PC-3 (cell line): ENCODE measurements around the gene SLFN13.

Experiments
- CTCF ChIP-seq: fragments of 300-600 bp; sonication (generic); conservative IDR thresholded peaks from 2 replicates; pipeline ENCODE4 v1.5.1; 2017; ENCODE audit warnings: antibody characterized with exemption, low read depth, mild to moderate bottlenecking, low read length
- EZH2 ChIP-seq: fragments of 300-600 bp; sonication (generic); IDR thresholded peaks from one replicate; pipeline ENCODE4 v1.6.1; 2017; ENCODE audit warnings: antibody characterized with exemption, mild to moderate bottlenecking, low read length; ENCODE audit not compliant: unreplicated experiment
- EZH2phosphoT487 ChIP-seq: fragments of 300-600 bp; sonication (generic); IDR thresholded peaks from 2 replicates; pipeline ENCODE4 v1.6.1; 2018; ENCODE audit warnings: mild to moderate bottlenecking, antibody characterized with exemption, low read length, borderline replicate concordance

GRCh38 chr17:35407531-35407930 is 41.0 kb downstream of the SLFN13 start:
- TF ChIP-seq CTCF (no peak), EZH2 (no peak), EZH2phosphoT487 (no peak)
